Measurements from ENCODE around the gene PLEKHG4B.

DNA sequence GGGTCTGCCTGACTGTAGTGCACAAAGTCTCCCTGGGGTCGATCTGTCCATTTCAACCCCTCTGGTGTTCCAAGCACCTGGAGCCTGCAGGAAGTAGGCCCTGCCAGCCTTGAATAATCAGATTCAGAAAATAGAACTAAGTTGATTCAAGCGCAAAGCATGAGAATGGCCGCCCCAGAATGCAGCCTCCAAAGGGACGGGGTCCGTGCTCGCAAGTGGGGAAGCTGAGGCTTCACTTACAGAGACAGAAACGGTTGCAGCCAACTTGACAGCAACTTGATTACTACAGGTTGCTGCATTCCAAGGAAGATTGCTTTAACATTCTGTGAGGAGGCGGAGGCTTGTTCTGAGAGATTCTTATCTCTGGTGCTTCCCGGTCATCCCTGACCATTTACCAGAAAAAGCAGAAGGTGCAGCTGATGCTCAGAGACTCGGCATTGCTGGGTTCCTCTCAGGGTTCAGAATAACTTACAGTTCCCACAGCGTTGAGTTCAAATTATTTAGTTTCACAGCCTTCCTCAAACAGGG, 84.4 kb downstream of the PLEKHG4B start:
- TF ChIP-seq CBX3 (IDR thresholded peaks at IDR 0.05; ENCODE audit: low read depth): no peak
- TF ChIP-seq POLR2A (IDR thresholded peaks at IDR 0.05; ENCODE audit: borderline replicate concordance, extremely low read depth, insufficient read depth, insufficient read length): no peak
- no peak for TF ChIP-seq POLR2AphosphoS5 (IDR thresholded peaks at IDR 0.05; ENCODE audit: low read depth, low read length)
- no peak for TF ChIP-seq ELF1 (IDR thresholded peaks at IDR 0.05; ENCODE audit: borderline replicate concordance, low read depth)
- TF ChIP-seq, protein P1, sequence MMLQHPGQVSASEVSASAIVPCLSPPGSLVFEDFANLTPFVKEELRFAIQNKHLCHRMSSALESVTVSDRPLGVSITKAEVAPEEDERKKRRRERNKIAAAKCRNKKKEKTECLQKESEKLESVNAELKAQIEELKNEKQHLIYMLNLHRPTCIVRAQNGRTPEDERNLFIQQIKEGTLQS (IDR thresholded peaks at IDR 0.05): no peak
- no peak for TF ChIP-seq SIN3A (IDR thresholded peaks at IDR 0.05; ENCODE audit: low read depth)
- no peak for TF ChIP-seq EGR1 (IDR thresholded peaks at IDR 0.05; ENCODE audit: low read depth)

Measured in HCT116 (cell line).